HepG2 (cell line): ENCODE results near the gene CRLF1. TPM values are rescaled to one million over a fixed set of nuclear protein-coding genes. Genes with fewer than 3 reads are reported as not detected.

Experiments used
- CBX2 ChIP-seq, 2 experiments: fragments of 200-600 bp in 1 of 2; sonication (generic); formaldehyde crosslinking in 1 of 2; IDR thresholded peaks; 2 replicates each; pipeline versions ENCODE4 v1.7.0 to v1.8.1; 2018 to 2022; ENCODE audit warnings: low read depth in 2 of 2, low read length in 1 of 2, mild to moderate bottlenecking in 1 of 2, missing genetic modification reagents in 1 of 2
- FOXC1 ChIP-seq: sonication (generic); formaldehyde crosslinking; IDR thresholded peaks from 2 replicates; pipeline ENCODE4 v1.8.0; 2022; ENCODE audit warnings: mild to moderate bottlenecking, missing genetic modification reagents, borderline replicate concordance
- HNF4G ChIP-seq, 2 experiments: sonication (generic) in 1 of 2; formaldehyde crosslinking in 1 of 2; IDR thresholded peaks; 2 replicates each; pipeline versions ENCODE4 v1.4.0 to v1.6.1; 2011 to 2020; ENCODE audit warnings: borderline replicate concordance in 2 of 2, low read depth in 2 of 2, mild to moderate bottlenecking in 2 of 2, low read length in 1 of 2, missing genetic modification reagents in 1 of 2, moderate library complexity in 1 of 2
- HNRNPK ChIP-seq: fragments of 200-400 bp; formaldehyde crosslinking; IDR thresholded peaks from 2 replicates; pipeline ENCODE4 v1.6.1; 2018; ENCODE audit warnings: low read length, low read depth, moderate library complexity, mild to moderate bottlenecking; ENCODE audit not compliant: poor library complexity, severe bottlenecking
- LCORL ChIP-seq, 2 experiments: fragments of 450-650 bp in 1 of 2; sonication (generic) in 1 of 2; formaldehyde crosslinking in 1 of 2; IDR thresholded peaks; 2 replicates each; pipeline versions ENCODE4 v1.5.0 to v1.6.1; 2017 to 2020; ENCODE audit warnings: antibody characterized with exemption in 1 of 2, missing genetic modification reagents in 1 of 2
- MLLT10 ChIP-seq: sonication (generic); formaldehyde crosslinking; IDR thresholded peaks from 2 replicates; pipeline ENCODE4 v1.4.0; 2020; ENCODE audit warnings: missing genetic modification reagents
- NRL ChIP-seq: sonication (generic); formaldehyde crosslinking; IDR thresholded peaks from 2 replicates; pipeline ENCODE4 v1.5.0; 2020; ENCODE audit warnings: missing genetic modification reagents, mild to moderate bottlenecking, moderate library complexity, borderline replicate concordance
- RARG ChIP-seq: sonication (generic); formaldehyde crosslinking; IDR thresholded peaks from 2 replicates; pipeline ENCODE4 v1.4.0; 2020; ENCODE audit warnings: low read depth, mild to moderate bottlenecking, missing genetic modification reagents
- RFXANK ChIP-seq: IDR thresholded peaks from 2 replicates; pipeline ENCODE4 v1.6.1; 2016
- SIN3A ChIP-seq: IDR thresholded peaks from 2 replicates; pipeline ENCODE4 v1.6.1; 2011; ENCODE audit warnings: low read depth, mild to moderate bottlenecking, control low read depth, low read length, borderline replicate concordance
- SMARCE1 ChIP-seq: fragments of 450-650 bp; IDR thresholded peaks from 2 replicates; pipeline ENCODE4 v1.6.1; 2017; ENCODE audit warnings: borderline replicate concordance
- SMYD3 ChIP-seq: sonication (generic); formaldehyde crosslinking; IDR thresholded peaks from 2 replicates; pipeline ENCODE4 v1.8.1; 2023; ENCODE audit warnings: mild to moderate bottlenecking, missing genetic modification reagents
- ZBTB42 ChIP-seq: sonication (generic); formaldehyde crosslinking; IDR thresholded peaks from 2 replicates; pipeline ENCODE4 v1.5.0; 2020; ENCODE audit warnings: mild to moderate bottlenecking, missing genetic modification reagents
- ZMYM2 ChIP-seq: sonication (generic); formaldehyde crosslinking; IDR thresholded peaks from 2 replicates; pipeline ENCODE4 v1.8.0; 2022; ENCODE audit warnings: mild to moderate bottlenecking, missing genetic modification reagents
- ZNF468 ChIP-seq: sonication (generic); formaldehyde crosslinking; IDR thresholded peaks from 2 replicates; pipeline ENCODE4 v1.8.0; 2022; ENCODE audit warnings: mild to moderate bottlenecking, moderate library complexity, missing genetic modification reagents
- ZNF674 ChIP-seq: sonication (generic); formaldehyde crosslinking; IDR thresholded peaks from 2 replicates; pipeline ENCODE4 v1.5.0; 2020; ENCODE audit warnings: low read depth, mild to moderate bottlenecking, missing genetic modification reagents
- ZNF790 ChIP-seq: sonication (generic); formaldehyde crosslinking; IDR thresholded peaks from 2 replicates; pipeline ENCODE4 v1.8.0; 2022; ENCODE audit warnings: missing genetic modification reagents, mild to moderate bottlenecking, borderline replicate concordance
- ZSCAN21 ChIP-seq: sonication (generic); formaldehyde crosslinking; IDR thresholded peaks from 2 replicates; pipeline ENCODE4 v1.8.0; 2022; ENCODE audit warnings: mild to moderate bottlenecking, missing genetic modification reagents, moderate library complexity, borderline replicate concordance
- polyA plus RNA-seq, 8 experiments: library from polyadenylated mRNA; depleted of rRNA in 3 of 8; stranded (reverse) in 7 of 8; unstranded in 1 of 8; fragments of >200 nt; fragmentation: Illumina TruSeq in 4 of 8; extraction: Trizol in 4 of 8; gene quantifications; 2 replicates each; pipeline versions ENCODE4 v1.2.1 to v1.2.3, GENCODE V29; 2011 to 2016; ENCODE audit warnings: low read depth in 4 of 8, missing spikeins in 1 of 8, mixed read lengths in 1 of 8; ENCODE audit not compliant: insufficient read depth in 1 of 8
- total RNA-seq, 5 experiments: library from RNA; depleted of rRNA; stranded (reverse); fragments of >200 nt; fragmentation: Illumina TruSeq; extraction: Trizol; gene quantifications; 2 replicates each; pipeline ENCODE4 v1.2.3, GENCODE V29; 2016; ENCODE audit warnings: low read depth in 1 of 5
- TF ChIP-seq, protein P1 (sequence below): sonication (generic); formaldehyde crosslinking; IDR thresholded peaks from 2 replicates; pipeline ENCODE4 v1.5.1; 2020; ENCODE audit warnings: mild to moderate bottlenecking, missing genetic modification reagents, moderate library complexity
- TF ChIP-seq, protein P2 (sequence below): sonication (generic); formaldehyde crosslinking; IDR thresholded peaks from 2 replicates; pipeline ENCODE4 v1.4.0; 2020; ENCODE audit warnings: mild to moderate bottlenecking, low read depth, missing genetic modification reagents

CRLF1 gene
- total and polyA plus RNA-seq, 2 of the 13 experiments (the other 11 are each of a cell fraction or from before 2014, with no cell fraction given), result 217 to 296 TPM

DNA sequence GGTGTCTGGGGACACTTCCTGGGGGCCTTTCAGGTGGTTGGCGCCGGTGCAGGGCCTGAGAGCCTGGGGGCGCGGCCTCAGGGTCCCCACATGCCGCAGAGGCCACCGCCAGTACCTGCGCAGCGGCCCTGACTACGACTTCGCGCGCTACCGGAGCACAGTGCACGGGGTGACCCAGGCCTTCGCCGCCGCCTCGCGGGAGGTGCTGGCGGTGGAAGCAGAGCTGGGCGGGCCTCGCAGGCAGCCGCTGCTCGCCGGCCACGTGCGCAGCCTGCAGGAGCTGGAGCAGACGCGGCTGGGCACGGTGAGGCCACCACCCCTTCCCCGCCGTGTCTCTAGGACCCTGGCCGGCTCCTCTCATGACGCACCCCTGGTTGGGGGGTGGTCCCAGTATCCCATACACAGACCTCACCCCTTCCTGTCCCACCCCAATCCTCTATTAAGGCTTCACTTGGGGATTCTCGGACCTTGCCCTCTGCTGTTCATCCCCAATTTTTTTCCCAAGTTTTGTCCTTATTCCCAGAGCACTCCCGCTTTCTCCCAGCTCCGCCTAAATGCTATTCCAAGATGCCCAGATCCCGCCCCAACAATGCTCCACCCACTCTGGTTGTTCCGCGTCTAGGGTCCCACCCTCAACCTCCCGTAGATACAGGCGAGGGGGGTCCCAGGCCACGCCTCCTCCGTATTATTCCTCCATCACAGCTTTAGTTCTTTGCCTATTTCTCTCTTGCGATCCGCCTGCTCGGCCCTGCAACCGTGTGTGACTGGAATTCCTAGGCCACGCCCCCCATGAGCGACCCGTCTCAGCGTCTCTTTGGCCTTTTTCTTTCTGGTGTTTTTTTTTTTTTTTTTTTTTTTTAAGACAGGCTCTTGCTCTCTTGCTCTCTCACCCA lies 17.0 kb downstream of the CRLF1 start (continued):
- TF ChIP-seq LCORL (IDR thresholded peaks at IDR 0.05) (no peak), LCORL (CRISPR knock-in tag; IDR thresholded peaks at IDR 0.05) (peak; percentile 52; the same call in 1 of the 2 replicates), HNF4G (IDR thresholded peaks at IDR 0.05; ENCODE audit: borderline replicate concordance, low read depth, low read length) (no peak), HNF4G (CRISPR knock-in tag; IDR thresholded peaks at IDR 0.05; ENCODE audit: borderline replicate concordance, low read depth) (peak; percentile 49; the same call in 1 of the 2 replicates), HNRNPK (peak; percentile 8), ZMYM2 (CRISPR knock-in tag) (peak; percentile 74; the same call in 1 of the 2 replicates), ZNF468 (CRISPR knock-in tag) (peak; percentile 99), NRL (CRISPR knock-in tag) (peak; percentile 90; the same call in 1 of the 2 replicates), RFXANK (CRISPR knock-in tag) (no peak), RARG (CRISPR knock-in tag) (no peak), ZNF674 (CRISPR knock-in tag) (0 out of 2 replicates have a peak, but pooled peaks have one; percentile 94), CBX2 (IDR thresholded peaks at IDR 0.05; ENCODE audit: low read depth, low read length) (no peak), CBX2 (CRISPR knock-in tag; IDR thresholded peaks at IDR 0.05; ENCODE audit: low read depth) (0 out of 2 replicates have a peak, but pooled peaks have one; percentile 81), MLLT10 (CRISPR knock-in tag) (no peak), ZNF790 (CRISPR knock-in tag) (peak; percentile 94; the same call in 1 of the 2 replicates), ZSCAN21 (CRISPR knock-in tag) (peak; percentile 99), SMARCE1 (no peak), SIN3A (0 out of 2 replicates have a peak, but pooled peaks have one; percentile 23), FOXC1 (CRISPR knock-in tag) (peak; percentile 94), SMYD3 (CRISPR knock-in tag) (peak; percentile 95), ZBTB42 (CRISPR knock-in tag) (peak; percentile 89)
- TF ChIP-seq, protein P1, sequence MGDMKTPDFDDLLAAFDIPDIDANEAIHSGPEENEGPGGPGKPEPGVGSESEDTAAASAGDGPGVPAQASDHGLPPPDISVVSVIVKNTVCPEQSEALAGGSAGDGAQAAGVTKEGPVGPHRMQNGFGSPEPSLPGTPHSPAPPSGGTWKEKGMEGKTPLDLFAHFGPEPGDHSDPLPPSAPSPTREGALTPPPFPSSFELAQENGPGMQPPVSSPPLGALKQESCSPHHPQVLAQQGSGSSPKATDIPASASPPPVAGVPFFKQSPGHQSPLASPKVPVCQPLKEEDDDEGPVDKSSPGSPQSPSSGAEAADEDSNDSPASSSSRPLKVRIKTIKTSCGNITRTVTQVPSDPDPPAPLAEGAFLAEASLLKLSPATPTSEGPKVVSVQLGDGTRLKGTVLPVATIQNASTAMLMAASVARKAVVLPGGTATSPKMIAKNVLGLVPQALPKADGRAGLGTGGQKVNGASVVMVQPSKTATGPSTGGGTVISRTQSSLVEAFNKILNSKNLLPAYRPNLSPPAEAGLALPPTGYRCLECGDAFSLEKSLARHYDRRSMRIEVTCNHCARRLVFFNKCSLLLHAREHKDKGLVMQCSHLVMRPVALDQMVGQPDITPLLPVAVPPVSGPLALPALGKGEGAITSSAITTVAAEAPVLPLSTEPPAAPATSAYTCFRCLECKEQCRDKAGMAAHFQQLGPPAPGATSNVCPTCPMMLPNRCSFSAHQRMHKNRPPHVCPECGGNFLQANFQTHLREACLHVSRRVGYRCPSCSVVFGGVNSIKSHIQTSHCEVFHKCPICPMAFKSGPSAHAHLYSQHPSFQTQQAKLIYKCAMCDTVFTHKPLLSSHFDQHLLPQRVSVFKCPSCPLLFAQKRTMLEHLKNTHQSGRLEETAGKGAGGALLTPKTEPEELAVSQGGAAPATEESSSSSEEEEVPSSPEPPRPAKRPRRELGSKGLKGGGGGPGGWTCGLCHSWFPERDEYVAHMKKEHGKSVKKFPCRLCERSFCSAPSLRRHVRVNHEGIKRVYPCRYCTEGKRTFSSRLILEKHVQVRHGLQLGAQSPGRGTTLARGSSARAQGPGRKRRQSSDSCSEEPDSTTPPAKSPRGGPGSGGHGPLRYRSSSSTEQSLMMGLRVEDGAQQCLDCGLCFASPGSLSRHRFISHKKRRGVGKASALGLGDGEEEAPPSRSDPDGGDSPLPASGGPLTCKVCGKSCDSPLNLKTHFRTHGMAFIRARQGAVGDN (CRISPR knock-in tag), result peak; percentile 99
- TF ChIP-seq, protein P2, sequence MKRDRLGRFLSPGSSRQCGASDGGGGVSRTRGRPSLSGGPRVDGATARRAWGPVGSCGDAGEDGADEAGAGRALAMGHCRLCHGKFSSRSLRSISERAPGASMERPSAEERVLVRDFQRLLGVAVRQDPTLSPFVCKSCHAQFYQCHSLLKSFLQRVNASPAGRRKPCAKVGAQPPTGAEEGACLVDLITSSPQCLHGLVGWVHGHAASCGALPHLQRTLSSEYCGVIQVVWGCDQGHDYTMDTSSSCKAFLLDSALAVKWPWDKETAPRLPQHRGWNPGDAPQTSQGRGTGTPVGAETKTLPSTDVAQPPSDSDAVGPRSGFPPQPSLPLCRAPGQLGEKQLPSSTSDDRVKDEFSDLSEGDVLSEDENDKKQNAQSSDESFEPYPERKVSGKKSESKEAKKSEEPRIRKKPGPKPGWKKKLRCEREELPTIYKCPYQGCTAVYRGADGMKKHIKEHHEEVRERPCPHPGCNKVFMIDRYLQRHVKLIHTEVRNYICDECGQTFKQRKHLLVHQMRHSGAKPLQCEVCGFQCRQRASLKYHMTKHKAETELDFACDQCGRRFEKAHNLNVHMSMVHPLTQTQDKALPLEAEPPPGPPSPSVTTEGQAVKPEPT (CRISPR knock-in tag), result no peak; the same call in none of the 2 replicates
